Activated T-cell treated with anti-CD3 and anti-CD28 coated beads, Interleukin-2, amount 50 U/mL, for 4 hours (primary cell): ENCODE measurements around the gene TOE1. TPM values are rescaled to one million over a fixed set of nuclear protein-coding genes. Genes with fewer than 3 reads are reported as not detected.

Source experiments
- ATAC-seq, 2 donors: fragments of 200-7000 bp; cut with Tn5 transposase; one replicate each; pipeline ENCODE4 v1.10.0; 2021
- DNase-seq: peaks from one replicate; pipeline ENCODE4 v3.0.0-alpha.2; 2020
- H3K27me3 Mint-ChIP-seq: one replicate; pipeline ENCODE4 v1.8.0; 2021; ENCODE audit warnings: low read depth, mixed read lengths
- H3K36me3 Mint-ChIP-seq: one replicate; pipeline ENCODE4 v1.8.0; 2022; ENCODE audit warnings: mixed read lengths; ENCODE audit not compliant: insufficient read depth
- H3K4me1 Mint-ChIP-seq: one replicate; pipeline ENCODE4 v1.8.0; 2021; ENCODE audit warnings: low read depth, mixed read lengths
- H3K4me3 Mint-ChIP-seq: one replicate; pipeline ENCODE4 v1.8.0; 2021; ENCODE audit warnings: mild to moderate bottlenecking, moderate library complexity, mixed read lengths
- H3K9me3 Mint-ChIP-seq: one replicate; pipeline ENCODE4 v1.8.0; 2021; ENCODE audit warnings: mixed read lengths
- total RNA-seq, 3 donors: library from RNA; stranded (reverse); gene quantifications; one replicate each; pipeline ENCODE4 v1.2.1, GENCODE V29; 2021

The TOE1 gene
- total RNA-seq, 3 donors from 2014 or later = 43.2 to 49.2 (median 45.8) TPM

GRCh38 chr1:45314266-45314665 lies 25.7 kb upstream of the TOE1 start:
- Mint-ChIP-seq H3K9me3 (no peaks in the 10 kb centered on the region), H3K4me3 (no peak overlapping the region), H3K27me3 (no peaks in the 10 kb centered on the region), H3K36me3 (no peaks in the 10 kb centered on the region), H3K4me1 (no peaks in the 10 kb centered on the region)
- DNase-seq (no peak), ATAC-seq (no peak)

GRCh38 chr1:45317166-45317565 lies 22.8 kb upstream of the TOE1 start:
- H3K4me1 Mint-ChIP-seq = no peaks in the 10 kb centered on the region
- DNase-seq (no peak), ATAC-seq (no peak)
- no peaks in the 10 kb centered on the region for H3K9me3 Mint-ChIP-seq
- H3K27me3 Mint-ChIP-seq = no peaks in the 10 kb centered on the region
- H3K4me3 Mint-ChIP-seq = no peak overlapping the region
- no peaks in the 10 kb centered on the region for H3K36me3 Mint-ChIP-seq

GRCh38 chr1:45319761-45320160 lies 20.2 kb upstream of the TOE1 start:
- Mint-ChIP-seq H3K4me3 (no peak overlapping the region), H3K27me3 (no peaks in the 10 kb centered on the region), H3K36me3 (no peaks in the 10 kb centered on the region), H3K4me1 (no peaks in the 10 kb centered on the region), H3K9me3 (no peaks in the 10 kb centered on the region)
- no peak for ATAC-seq
- no peak for DNase-seq

- ATAC-seq (no peak), DNase-seq (no peak)
- H3K4me3 Mint-ChIP-seq = no peak overlapping the region
- H3K36me3 Mint-ChIP-seq = no peaks in the 10 kb centered on the region
- H3K4me1 Mint-ChIP-seq = no peaks in the 10 kb centered on the region
- no peaks in the 10 kb centered on the region for H3K27me3 Mint-ChIP-seq
- H3K9me3 Mint-ChIP-seq = no peaks in the 10 kb centered on the region
Observed at GRCh38 chr1:45321444-45321843, 18.5 kb upstream of the TOE1 start.

GRCh38 chr1:45322486-45323040 lies 17.4 kb upstream of the TOE1 start:
- Mint-ChIP-seq H3K9me3 (no peaks in the 10 kb centered on the region), H3K4me1 (peaks cover under 1% of the 10 kb centered on the region), H3K4me3 (no peak overlapping the region), H3K36me3 (no peaks in the 10 kb centered on the region), H3K27me3 (no peaks in the 10 kb centered on the region)
- no peak for ATAC-seq
- DNase-seq = no peak

GRCh38 chr1:45325851-45326506 lies 14.0 kb upstream of the TOE1 start:
- Mint-ChIP-seq H3K36me3 (peaks cover 11% of the 10 kb centered on the region), H3K9me3 (no peaks in the 10 kb centered on the region)
- no peak for ATAC-seq

GRCh38 chr1:45326627-45327623 lies 13.0 kb upstream of the TOE1 start, which contains the start of gene HPDL:
HPDL (plus strand) TSS chr1:45326895; CDS start chr1:45327149, 254 bp downstream.
- peak within 1 kb of the TSS; percentile 85 for H3K4me3 Mint-ChIP-seq
- no peaks in the 10 kb centered on the region for H3K27me3 Mint-ChIP-seq
- ATAC-seq (peak; percentile 91 to 94), DNase-seq (peak; percentile 64)
- no peaks in the 10 kb centered on the region for H3K9me3 Mint-ChIP-seq
- peaks cover 11% of the 10 kb centered on the region for H3K36me3 Mint-ChIP-seq
- H3K4me1 Mint-ChIP-seq = peaks cover 10% of the 10 kb centered on the region

More at GRCh38 chr1:45325851-45326506, 14.0 kb upstream of the TOE1 start:
- no peaks in the 10 kb centered on the region for H3K27me3 Mint-ChIP-seq
- H3K4me1 Mint-ChIP-seq = peaks cover 10% of the 10 kb centered on the region
- peak overlapping the region; percentile 85 for H3K4me3 Mint-ChIP-seq
- no peak for DNase-seq

- peak overlapping the region; percentile 85 for H3K4me3 Mint-ChIP-seq
- no peak for DNase-seq
- peaks cover 12% of the 10 kb centered on the region for H3K36me3 Mint-ChIP-seq
- ATAC-seq = peak in 1 of 2 donors; percentile 15
- peaks cover 10% of the 10 kb centered on the region for H3K4me1 Mint-ChIP-seq
- H3K27me3 Mint-ChIP-seq = no peaks in the 10 kb centered on the region
- no peaks in the 10 kb centered on the region for H3K9me3 Mint-ChIP-seq
Observed at GRCh38 chr1:45327644-45328515, 12.1 kb upstream of the TOE1 start.

GRCh38 chr1:45328680-45329079 lies 11.3 kb upstream of the TOE1 start:
- no peak for DNase-seq
- Mint-ChIP-seq H3K36me3 (peaks cover 14% of the 10 kb centered on the region), H3K9me3 (no peaks in the 10 kb centered on the region), H3K27me3 (no peaks in the 10 kb centered on the region), H3K4me1 (peaks cover 10% of the 10 kb centered on the region), H3K4me3 (peak overlapping the region; percentile 85)
- ATAC-seq = no peak

- Mint-ChIP-seq H3K4me3 (peak overlapping the region; percentile 45), H3K27me3 (no peaks in the 10 kb centered on the region), H3K4me1 (peaks cover 13% of the 10 kb centered on the region), H3K36me3 (peaks cover 14% of the 10 kb centered on the region), H3K9me3 (no peaks in the 10 kb centered on the region)
- no peak for ATAC-seq
- no peak for DNase-seq
Observed at GRCh38 chr1:45329445-45329844, 10.5 kb upstream of the TOE1 start.

GRCh38 chr1:45331436-45332345 lies 8.3 kb upstream of the TOE1 start:
- Mint-ChIP-seq H3K4me1 (peaks cover 19% of the 10 kb centered on the region), H3K4me3 (no peak overlapping the region), H3K9me3 (no peaks in the 10 kb centered on the region), H3K27me3 (no peaks in the 10 kb centered on the region), H3K36me3 (peaks cover 14% of the 10 kb centered on the region)
- DNase-seq = no peak
- ATAC-seq = no peak

GRCh38 chr1:45332346-45332720 lies 7.6 kb upstream of the TOE1 start:
- no peaks in the 10 kb centered on the region for H3K9me3 Mint-ChIP-seq
- DNase-seq (no peak), ATAC-seq (no peak)
- H3K4me3 Mint-ChIP-seq = no peak overlapping the region
- H3K27me3 Mint-ChIP-seq = no peaks in the 10 kb centered on the region
- H3K4me1 Mint-ChIP-seq = peaks cover 20% of the 10 kb centered on the region
- peaks cover 17% of the 10 kb centered on the region for H3K36me3 Mint-ChIP-seq
